Duodenal mucosa (tissue), 2 donors: ENCODE results near the gene KCNIP1.

Experiments
- H3K27ac ChIP-seq: one replicate; pipeline ENCODE4 v1.7.0; 2013; ENCODE audit warnings: low read depth, low read length
- H3K27me3 ChIP-seq, 2 donors: one replicate each; pipeline ENCODE4 v1.7.0; 2013; ENCODE audit warnings: low read length in 2 of 2, control low read depth in 1 of 2; ENCODE audit not compliant: insufficient read depth in 2 of 2, control insufficient read depth in 1 of 2
- H3K36me3 ChIP-seq, 2 donors: one replicate each; pipeline ENCODE4 v1.7.0; 2013; ENCODE audit warnings: low read length in 2 of 2, control low read depth in 1 of 2; ENCODE audit not compliant: insufficient read depth in 2 of 2, control insufficient read depth in 1 of 2
- H3K4me1 ChIP-seq, 2 donors: one replicate each; pipeline ENCODE4 v1.7.0; 2013; ENCODE audit warnings: low read length in 2 of 2, control low read depth in 1 of 2; ENCODE audit not compliant: insufficient read depth in 2 of 2, control insufficient read depth in 1 of 2
- H3K4me3 ChIP-seq, 2 donors: one replicate each; pipeline ENCODE4 v1.7.0; 2013; ENCODE audit warnings: low read length in 2 of 2, low read depth in 1 of 2
- H3K9ac ChIP-seq, 2 donors: one replicate each; pipeline ENCODE4 v1.7.0; 2013; ENCODE audit warnings: low read length in 2 of 2, low read depth in 1 of 2
- H3K9me3 ChIP-seq, 2 donors: one replicate each; pipeline ENCODE4 v1.7.0; 2013; ENCODE audit warnings: low read length in 2 of 2, control low read depth in 1 of 2; ENCODE audit not compliant: control insufficient read depth in 1 of 2

The KCNIP1 gene

GRCh38 chr5:170774831-170775230 lies 271.0 kb downstream of the KCNIP1 start:
- H3K4me3 ChIP-seq: no peak overlapping the region
- peaks cover 25 to 36% of the 10 kb centered on the region in 2 donors for H3K4me1 ChIP-seq
- no peaks in the 10 kb centered on the region for H3K9me3 ChIP-seq
- H3K27ac ChIP-seq: no peak overlapping the region
- no peaks in the 10 kb centered on the region for H3K36me3 ChIP-seq
- no peaks in the 10 kb centered on the region for H3K27me3 ChIP-seq
- no peak overlapping the region for H3K9ac ChIP-seq

- H3K27me3 ChIP-seq: no peaks in the 10 kb centered on the region
- no peak overlapping the region for H3K4me3 ChIP-seq
Observed at GRCh38 chr5:170781946-170782345, 278.1 kb downstream of the KCNIP1 start.

GRCh38 chr5:170782438-170782837 lies 278.6 kb downstream of the KCNIP1 start:
- no peaks in the 10 kb centered on the region for H3K27me3 ChIP-seq
- H3K9ac ChIP-seq: no peak overlapping the region
- no peak overlapping the region for H3K4me3 ChIP-seq
- peaks cover 7 to 31% of the 10 kb centered on the region in 2 donors for H3K4me1 ChIP-seq
- H3K36me3 ChIP-seq: no peaks in the 10 kb centered on the region
- H3K27ac ChIP-seq: no peak overlapping the region
- no peaks in the 10 kb centered on the region for H3K9me3 ChIP-seq

More at GRCh38 chr5:170781946-170782345, 278.1 kb downstream of the KCNIP1 start:
- Histone ChIP-seq H3K27ac (no peak overlapping the region), H3K36me3 (no peaks in the 10 kb centered on the region), H3K4me1 (peaks cover 7 to 31% of the 10 kb centered on the region in 2 donors), H3K9me3 (no peaks in the 10 kb centered on the region), H3K9ac (no peak overlapping the region)

GRCh38 chr5:170783498-170784247 lies 279.9 kb downstream of the KCNIP1 start, which contains the start of gene GABRP:
Gene GABRP (plus strand): TSS chr5:170783725. CDS start chr5:170788616, 4,891 bp downstream.
- Histone ChIP-seq H3K27ac (no peak within 1 kb of the TSS), H3K9ac (no peak within 1 kb of the TSS)

GRCh38 chr5:170785416-170785815 lies 281.6 kb downstream of the KCNIP1 start:
- Histone ChIP-seq H3K4me3 (no peak overlapping the region), H3K4me1 (peaks cover 7 to 24% of the 10 kb centered on the region in 2 donors), H3K9ac (no peak overlapping the region), H3K36me3 (no peaks in the 10 kb centered on the region), H3K27me3 (no peaks in the 10 kb centered on the region), H3K9me3 (no peaks in the 10 kb centered on the region), H3K27ac (no peak overlapping the region)

More at GRCh38 chr5:170783498-170784247, 279.9 kb downstream of the KCNIP1 start, which contains the start of gene GABRP:
- Histone ChIP-seq H3K9me3 (no peaks in the 10 kb centered on the region), H3K4me1 (peaks cover 7 to 31% of the 10 kb centered on the region in 2 donors), H3K36me3 (no peaks in the 10 kb centered on the region), H3K4me3 (no peak within 1 kb of the TSS), H3K27me3 (no peaks in the 10 kb centered on the region)
